Lung (tissue), 12 donors: ENCODE measurements around the gene EDN2. TPM values are rescaled to one million over a fixed set of nuclear protein-coding genes. Genes with fewer than 3 reads are reported as not detected.

Source experiments
- ATAC-seq: fragments of 200-7000 bp; cut with Tn5 transposase; one replicate; pipeline ENCODE4 v1.9.1; 2020; ENCODE audit warnings: moderate number of reproducible peaks; ENCODE audit not compliant: insufficient read depth, low FRiP score
- DNase-seq, 3 donors: peaks; one replicate each; pipeline ENCODE4 v3.0.0-alpha.2; 2013 to 2017
- H3K27ac ChIP-seq, 2 donors: one replicate each; pipeline ENCODE4 v1.5.1; 2013; ENCODE audit warnings: mild to moderate bottlenecking in 2 of 2, moderate library complexity in 2 of 2, control low read depth in 1 of 2, inconsistent platforms in 1 of 2, low read depth in 1 of 2, low read length in 1 of 2
- H3K27me3 ChIP-seq, 3 donors: one replicate each; pipeline ENCODE4 v1.5.1; 2013; ENCODE audit warnings: low read length in 2 of 3; ENCODE audit not compliant: control insufficient read depth in 3 of 3, insufficient read depth in 3 of 3
- H3K36me3 ChIP-seq, 4 donors: one replicate each; pipeline ENCODE4 v1.5.1; 2013; ENCODE audit warnings: low read length in 4 of 4, mild to moderate bottlenecking in 1 of 4, moderate library complexity in 1 of 4; ENCODE audit not compliant: control insufficient read depth in 4 of 4, insufficient read depth in 4 of 4
- H3K4me1 ChIP-seq, 5 donors: one replicate each; pipeline ENCODE4 v1.5.1; 2013; ENCODE audit warnings: low read length in 5 of 5, mild to moderate bottlenecking in 2 of 5, moderate library complexity in 1 of 5; ENCODE audit not compliant: control insufficient read depth in 5 of 5, insufficient read depth in 5 of 5
- H3K4me3 ChIP-seq: one replicate; pipeline ENCODE4 v1.5.1; 2013; ENCODE audit warnings: mild to moderate bottlenecking, control low read depth, moderate library complexity
- H3K9ac ChIP-seq, 2 donors: one replicate each; pipeline ENCODE4 v1.5.1; 2013; ENCODE audit warnings: low read length in 2 of 2, control low read depth in 1 of 2; ENCODE audit not compliant: insufficient read depth in 1 of 2
- H3K9me3 ChIP-seq, 4 donors: one replicate each; pipeline ENCODE4 v1.5.1; 2013; ENCODE audit warnings: low read length in 3 of 4, mild to moderate bottlenecking in 1 of 4, moderate library complexity in 1 of 4; ENCODE audit not compliant: control insufficient read depth in 4 of 4, insufficient read depth in 3 of 4
- WGBS, 2 donors: extraction: QIAGEN DNeasy Blood & Tissue Kit; methylation state at CpG; one replicate each; pipeline ENCODE4 v1.1.7; 2013; 5-methylcytosine and 5-hydroxymethylcytosine counted together
- polyA plus RNA-seq, 2 donors: library from polyadenylated mRNA; stranded (reverse); fragments of 200-250 nt; gene quantifications; one replicate each; pipeline ENCODE4 v1.2.1, GENCODE V29; 2013
- total RNA-seq, 2 donors: library from RNA; depleted of rRNA in 1 of 2; stranded (reverse); fragments of >200 nt in 1 of 2; gene quantifications; one replicate each; pipeline ENCODE4 v1.2.1, GENCODE V29; 2014 to 2021
- TF ChIP-seq, protein P1 (sequence below): IDR thresholded peaks from 2 replicates; pipeline ENCODE4 v1.5.1; 2012; ENCODE audit warnings: mild to moderate bottlenecking; ENCODE audit errors: control extremely low read depth, extremely low read depth
- donor health status: control.
- donor health status: control.
- donor health status: Bipolar disorder and iron deficiency.
- donor health status: healthy.
- donor health status: DM: yes; HTN: yes; CAD: no.

Gene EDN2
- total and polyA plus RNA-seq, 4 donors, result 0.85 to 15.2 (median 2.4) TPM

GRCh38 chr1:41466146-41466545, 18.3 kb downstream of the EDN2 start:
- H3K27me3 ChIP-seq, result no peaks in the 10 kb centered on the region
- no peaks in the 10 kb centered on the region for H3K9me3 ChIP-seq
- no peak overlapping the region for H3K27ac ChIP-seq
- peaks cover 0 to 6% (median 0%) of the 10 kb centered on the region in 5 donors for H3K4me1 ChIP-seq
- H3K36me3 ChIP-seq, result no peaks in the 10 kb centered on the region
- 77 to 81% methylated on average over 5 of the region's 5 CpGs for WGBS, 2 donors
- H3K9ac ChIP-seq, result no peak overlapping the region
- TF ChIP-seq, protein P1, sequence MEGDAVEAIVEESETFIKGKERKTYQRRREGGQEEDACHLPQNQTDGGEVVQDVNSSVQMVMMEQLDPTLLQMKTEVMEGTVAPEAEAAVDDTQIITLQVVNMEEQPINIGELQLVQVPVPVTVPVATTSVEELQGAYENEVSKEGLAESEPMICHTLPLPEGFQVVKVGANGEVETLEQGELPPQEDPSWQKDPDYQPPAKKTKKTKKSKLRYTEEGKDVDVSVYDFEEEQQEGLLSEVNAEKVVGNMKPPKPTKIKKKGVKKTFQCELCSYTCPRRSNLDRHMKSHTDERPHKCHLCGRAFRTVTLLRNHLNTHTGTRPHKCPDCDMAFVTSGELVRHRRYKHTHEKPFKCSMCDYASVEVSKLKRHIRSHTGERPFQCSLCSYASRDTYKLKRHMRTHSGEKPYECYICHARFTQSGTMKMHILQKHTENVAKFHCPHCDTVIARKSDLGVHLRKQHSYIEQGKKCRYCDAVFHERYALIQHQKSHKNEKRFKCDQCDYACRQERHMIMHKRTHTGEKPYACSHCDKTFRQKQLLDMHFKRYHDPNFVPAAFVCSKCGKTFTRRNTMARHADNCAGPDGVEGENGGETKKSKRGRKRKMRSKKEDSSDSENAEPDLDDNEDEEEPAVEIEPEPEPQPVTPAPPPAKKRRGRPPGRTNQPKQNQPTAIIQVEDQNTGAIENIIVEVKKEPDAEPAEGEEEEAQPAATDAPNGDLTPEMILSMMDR, result no peak
- ATAC-seq (no peak), DNase-seq (no peak)
- no peak overlapping the region for H3K4me3 ChIP-seq

DNA sequence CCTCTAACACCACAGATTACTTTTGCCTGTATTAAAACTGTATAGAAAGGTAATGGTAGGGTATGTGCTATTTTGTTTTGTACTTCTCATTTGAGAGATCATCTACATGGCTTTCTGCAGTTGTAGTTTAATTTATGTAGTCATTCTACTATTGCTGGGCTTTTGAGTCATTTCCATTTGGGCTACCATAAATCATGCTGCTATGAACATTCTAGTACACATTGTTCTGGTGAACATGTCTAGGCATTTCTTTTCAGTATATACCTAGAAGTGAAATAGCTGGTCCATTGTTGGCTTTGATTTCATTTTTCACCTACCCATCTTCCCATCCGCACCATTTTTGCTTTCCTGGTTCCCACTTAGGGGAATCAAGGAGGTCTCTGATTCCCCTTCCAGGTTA, 18.7 kb downstream of the EDN2 start:
- WGBS, 2 donors, result 96 to 100% methylated on average over 1 of the region's 1 CpG
- no peaks in the 10 kb centered on the region for H3K9me3 ChIP-seq
- DNase-seq, result no peak
- H3K4me1 ChIP-seq, result peaks cover 0 to 6% (median 0%) of the 10 kb centered on the region in 5 donors
- no peaks in the 10 kb centered on the region for H3K36me3 ChIP-seq
- H3K4me3 ChIP-seq, result no peak overlapping the region
- H3K27ac ChIP-seq, result no peak overlapping the region
- TF ChIP-seq, protein P1, result no peak
- ATAC-seq, result no peak
- H3K9ac ChIP-seq, result no peak overlapping the region
- H3K27me3 ChIP-seq, result no peaks in the 10 kb centered on the region

DNA sequence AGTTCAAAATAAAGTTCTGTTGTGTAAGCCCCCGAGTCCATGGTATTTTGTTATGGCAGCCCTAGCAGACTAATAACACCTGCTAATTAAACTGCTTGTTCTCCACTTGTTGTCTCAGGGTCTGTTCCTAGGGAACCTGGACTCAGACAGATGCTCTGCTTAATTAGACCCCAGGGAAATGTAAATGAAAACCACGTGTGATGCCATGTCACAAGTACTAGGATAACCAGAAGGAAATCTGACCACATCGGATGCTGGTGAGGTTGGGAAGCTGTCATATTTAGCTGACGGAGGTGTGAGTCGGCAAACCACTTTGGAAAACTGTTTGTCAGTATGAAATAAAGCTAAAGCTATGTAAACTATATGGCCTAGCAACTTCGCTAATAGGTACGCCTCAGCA, 19.6 kb downstream of the EDN2 start:
- no peak overlapping the region for H3K27ac ChIP-seq
- TF ChIP-seq, protein P1, result no peak
- 91 to 92% methylated on average over 7 of the region's 7 CpGs for WGBS, 2 donors

DNA sequence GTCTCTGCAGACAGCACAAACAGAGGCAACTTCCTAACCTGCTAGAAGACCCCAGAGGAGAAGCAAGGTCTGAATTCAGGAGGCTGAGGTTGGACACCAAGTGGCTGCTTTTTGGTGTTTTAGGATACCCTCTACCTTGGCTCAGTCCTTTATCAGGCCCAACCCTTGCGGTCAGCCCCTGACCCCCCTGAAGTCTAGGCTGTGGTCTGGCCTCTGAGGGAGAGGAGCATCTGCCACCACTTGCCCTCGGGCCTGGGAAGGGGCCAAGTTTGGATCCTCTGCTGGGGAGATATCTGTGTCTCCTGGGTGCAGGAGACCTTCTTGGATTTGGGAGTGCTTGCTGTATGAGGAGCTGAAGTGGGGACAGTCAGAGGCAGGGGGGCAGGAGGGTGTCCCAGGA, 21.0 kb downstream of the EDN2 start:
- ATAC-seq, result no peak
- TF ChIP-seq, protein P1, result no peak
- Histone ChIP-seq H3K9ac (no peak overlapping the region), H3K9me3 (no peaks in the 10 kb centered on the region), H3K27me3 (no peaks in the 10 kb centered on the region), H3K36me3 (no peaks in the 10 kb centered on the region), H3K27ac (no peak overlapping the region), H3K4me3 (no peak overlapping the region), H3K4me1 (peaks cover 0 to 6% (median 0%) of the 10 kb centered on the region in 5 donors)
- DNase-seq, result no peak
- 89 to 94% methylated on average over 2 of the region's 2 CpGs for WGBS, 2 donors

More for the DNA sequence above, 19.6 kb downstream of the EDN2 start:
- Histone ChIP-seq H3K4me3 (no peak overlapping the region), H3K27me3 (no peaks in the 10 kb centered on the region), H3K9me3 (no peaks in the 10 kb centered on the region), H3K4me1 (peaks cover 0 to 6% (median 0%) of the 10 kb centered on the region in 5 donors), H3K9ac (no peak overlapping the region), H3K36me3 (no peaks in the 10 kb centered on the region)
- DNase-seq (no peak), ATAC-seq (no peak)
